ENCODE results near the gene ZNF385C.

Gene ZNF385C

DNA sequence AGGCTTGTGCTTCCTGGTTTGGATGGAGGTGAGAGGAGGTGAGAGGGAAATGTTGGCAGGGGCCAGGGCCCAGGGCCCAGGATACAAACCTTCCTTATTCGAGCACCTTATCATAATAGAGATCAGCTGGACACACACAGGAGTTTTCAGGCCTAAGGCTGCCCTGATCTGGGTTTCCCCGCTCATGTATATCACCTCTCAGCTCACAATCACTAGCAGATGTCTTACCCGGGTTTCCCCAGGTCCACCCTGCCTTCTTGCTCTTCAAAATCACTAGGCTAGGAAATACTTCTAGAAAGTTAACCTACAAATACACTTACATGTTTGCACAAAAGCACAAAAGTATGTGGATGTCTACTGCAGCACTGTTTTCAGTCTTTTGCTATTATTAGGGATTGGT, 28.6 kb upstream of the ZNF385C start:
- DNase-seq: no peak

- no peak for DNase-seq
Observed at GRCh38 chr17:42125565-42125964, 27.3 kb upstream of the ZNF385C start.

DNA sequence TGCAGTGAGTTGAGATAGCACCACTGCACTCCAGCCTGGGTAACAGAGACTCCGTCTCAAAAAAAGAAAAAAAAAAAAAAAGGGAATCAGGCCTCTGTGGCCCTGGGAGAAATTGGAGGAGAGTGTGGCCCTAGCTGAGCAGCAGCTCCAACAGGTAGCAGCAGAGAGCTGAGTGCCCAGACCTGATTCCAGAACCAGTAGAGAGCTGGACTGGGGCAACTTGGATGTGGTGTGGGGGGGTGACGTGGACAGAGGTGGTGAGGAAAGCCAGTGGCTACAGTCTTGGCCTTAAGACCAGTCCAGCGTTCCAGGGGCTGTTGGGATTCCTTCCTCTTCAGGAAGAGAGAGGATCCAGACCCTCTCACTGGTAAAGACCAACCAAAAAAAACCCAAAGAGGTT, 26.0 kb upstream of the ZNF385C start:
- DNase-seq: no peak

DNA sequence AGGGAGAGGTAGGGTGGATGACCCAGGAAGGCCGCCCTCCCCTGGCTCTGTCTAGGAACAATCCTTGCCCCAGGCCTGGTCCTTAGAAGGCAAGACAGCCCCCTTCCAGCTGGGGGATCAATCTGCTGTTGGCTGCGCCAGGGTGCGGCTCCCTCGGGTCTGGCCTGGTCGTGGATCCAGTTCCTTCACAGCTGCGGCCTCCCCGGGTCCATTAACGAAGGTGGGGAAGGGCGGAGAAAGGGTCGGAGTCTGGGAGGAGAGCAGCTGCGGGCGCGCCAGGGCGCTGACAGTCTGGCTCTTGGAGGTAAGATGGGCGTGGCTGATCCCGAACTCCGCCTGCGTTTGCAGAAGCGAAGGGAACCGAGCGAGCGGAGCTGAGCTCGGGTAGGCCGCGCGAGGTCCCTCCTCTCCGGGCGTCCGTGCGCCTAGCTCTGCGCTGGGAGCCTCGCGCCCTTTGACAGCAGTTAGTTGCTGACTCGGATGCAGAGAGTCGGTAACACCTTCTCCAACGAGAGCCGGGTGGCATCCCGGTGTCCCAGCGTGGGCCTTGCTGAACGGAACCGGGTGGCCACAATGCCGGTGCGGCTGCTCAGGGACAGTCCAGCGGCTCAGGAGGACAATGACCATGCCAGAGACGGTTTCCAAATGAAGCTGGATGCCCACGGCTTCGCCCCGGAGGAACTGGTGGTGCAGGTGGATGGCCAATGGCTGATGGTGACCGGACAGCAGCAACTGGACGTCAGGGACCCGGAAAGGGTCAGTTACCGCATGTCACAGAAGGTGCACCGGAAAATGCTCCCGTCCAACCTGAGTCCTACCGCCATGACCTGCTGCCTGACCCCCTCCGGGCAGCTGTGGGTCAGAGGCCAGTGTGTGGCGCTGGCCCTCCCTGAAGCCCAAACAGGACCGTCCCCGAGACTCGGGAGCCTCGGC, 24.4 kb upstream of the ZNF385C start, which contains the start of gene HSPB9:
Gene HSPB9, plus strand, starts transcription at position 434 of the 933 bp plus-strand sequence. Its CDS starts 47 bp downstream, at position 481.
- DNase-seq: peak in 1 of 58 donors; percentile 5

GRCh38 chr17:42120770-42121769, 22.8 kb upstream of the ZNF385C start, which contains the start of gene KAT2A:
KAT2A (minus strand) TSS chr17:42121367; CDS start chr17:42121304, 63 bp downstream.
- peak in 57 of 58 donors; percentile 15 to 90 (median 72) for DNase-seq

DNA sequence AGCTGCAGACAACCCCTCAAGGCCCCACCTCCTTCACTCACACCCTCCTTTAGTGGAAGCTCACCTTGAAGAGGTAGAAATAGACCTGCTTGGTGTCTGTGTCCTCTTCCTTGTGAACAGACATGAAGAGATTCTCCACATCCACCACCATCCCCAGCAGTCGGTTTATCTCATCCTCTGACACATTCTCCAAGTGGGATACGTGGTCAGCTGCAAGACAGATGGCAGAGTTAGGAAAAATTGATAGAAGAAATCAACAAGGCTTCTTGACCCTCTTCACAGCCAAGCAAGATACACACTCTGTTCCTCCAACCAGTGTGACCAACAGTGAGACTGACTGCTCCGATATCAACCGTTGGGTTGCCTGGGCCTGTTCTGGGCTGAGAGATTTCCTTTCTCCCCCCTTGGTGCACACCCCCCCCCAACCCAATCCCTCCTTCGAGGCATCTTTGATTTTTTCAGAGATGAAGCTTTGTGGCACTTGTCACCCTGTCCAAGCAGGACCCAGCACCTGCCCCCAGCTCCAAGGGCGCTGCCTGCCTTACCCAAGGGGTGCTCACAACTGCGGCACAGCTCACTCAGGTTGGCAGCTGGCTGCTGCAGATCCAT, 22.0 kb upstream of the ZNF385C start:
- no peak for DNase-seq

- DNase-seq: no peak
Observed at GRCh38 chr17:42119301-42119700, 21.0 kb upstream of the ZNF385C start.

DNA sequence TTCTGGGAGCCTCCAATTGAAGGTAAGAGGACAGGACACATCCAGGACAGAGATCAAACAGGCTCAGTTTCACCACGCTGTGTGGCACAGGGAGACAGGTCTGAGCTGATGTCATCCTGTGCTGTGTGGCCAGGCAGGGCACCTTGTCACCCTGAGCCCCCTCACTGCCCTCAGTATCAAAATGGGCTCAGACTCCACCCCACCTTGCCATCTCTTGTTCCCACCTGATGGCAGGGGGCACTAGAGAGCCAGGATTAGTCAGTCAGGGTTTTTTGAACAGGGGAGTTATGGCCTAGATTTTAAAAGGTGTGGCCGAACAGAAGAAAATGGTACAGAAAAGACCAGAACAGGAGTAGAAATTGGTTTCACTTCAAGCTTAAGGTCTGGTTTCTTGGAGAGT, 20.3 kb upstream of the ZNF385C start:
- peak in 1 of 58 donors; percentile 20 for DNase-seq

DNA sequence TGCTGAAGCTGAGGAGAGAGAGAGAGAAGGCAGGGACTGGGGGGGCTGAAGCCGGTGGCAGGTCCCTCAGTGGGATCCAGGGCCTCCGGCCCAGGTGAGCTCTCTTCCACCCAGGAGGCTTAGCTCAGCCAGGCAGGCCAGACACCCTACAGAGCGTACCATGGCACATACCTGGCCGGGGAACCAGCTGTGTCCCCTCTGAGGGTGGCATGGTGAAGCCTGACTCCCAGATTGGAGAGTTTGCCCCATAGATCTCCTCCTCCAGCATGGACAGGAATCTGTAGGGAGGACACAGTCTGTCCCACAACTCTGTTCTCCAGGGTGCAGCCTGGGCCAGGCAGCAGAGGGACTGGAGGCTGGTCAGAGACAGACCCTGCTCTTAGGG, 19.8 kb upstream of the ZNF385C start:
- DNase-seq: no peak

GRCh38 chr17:42117397-42118125, 19.3 kb upstream of the ZNF385C start:
- DNase-seq: no peak

DNA sequence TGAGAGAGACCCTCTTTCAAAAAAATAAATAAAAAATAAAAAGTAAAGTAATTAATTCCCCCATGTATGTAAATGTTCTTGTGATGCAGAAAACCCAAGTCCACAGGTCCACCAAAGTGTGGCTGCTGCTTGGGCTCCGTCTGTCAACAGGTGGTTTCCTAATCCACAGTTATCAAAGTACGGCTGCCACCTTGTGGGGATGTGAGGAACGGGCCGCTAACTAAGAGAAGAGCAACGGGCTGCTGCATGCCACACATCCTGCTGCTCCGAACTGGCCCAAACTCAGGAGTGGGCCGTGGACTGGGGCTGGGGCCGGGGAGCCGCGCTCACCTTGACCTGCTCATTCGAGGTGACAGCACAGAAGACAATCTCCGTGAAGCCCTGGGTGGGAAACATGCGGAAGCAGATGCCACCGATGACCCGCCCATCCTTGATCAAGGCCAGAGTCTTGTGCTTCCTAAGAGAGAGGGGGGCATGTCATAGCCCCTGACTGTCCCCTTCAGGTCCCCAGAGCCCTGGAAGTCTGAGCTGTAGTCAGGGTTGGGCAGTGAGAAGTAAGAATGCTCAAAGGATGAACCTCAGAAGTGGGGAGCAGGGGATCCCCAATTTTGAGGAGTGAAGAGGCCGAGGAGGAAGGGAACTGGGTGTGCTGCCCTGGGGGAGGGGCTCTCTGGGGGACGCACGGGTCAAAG, 18.6 kb upstream of the ZNF385C start:
- DNase-seq: peak in 56 of 58 donors; percentile 3 to 85 (median 52)

GRCh38 chr17:42114118-42114517, 15.8 kb upstream of the ZNF385C start:
- no peak for DNase-seq

- DNase-seq: no peak
Observed at GRCh38 chr17:42113293-42114069, 15.2 kb upstream of the ZNF385C start.

DNA sequence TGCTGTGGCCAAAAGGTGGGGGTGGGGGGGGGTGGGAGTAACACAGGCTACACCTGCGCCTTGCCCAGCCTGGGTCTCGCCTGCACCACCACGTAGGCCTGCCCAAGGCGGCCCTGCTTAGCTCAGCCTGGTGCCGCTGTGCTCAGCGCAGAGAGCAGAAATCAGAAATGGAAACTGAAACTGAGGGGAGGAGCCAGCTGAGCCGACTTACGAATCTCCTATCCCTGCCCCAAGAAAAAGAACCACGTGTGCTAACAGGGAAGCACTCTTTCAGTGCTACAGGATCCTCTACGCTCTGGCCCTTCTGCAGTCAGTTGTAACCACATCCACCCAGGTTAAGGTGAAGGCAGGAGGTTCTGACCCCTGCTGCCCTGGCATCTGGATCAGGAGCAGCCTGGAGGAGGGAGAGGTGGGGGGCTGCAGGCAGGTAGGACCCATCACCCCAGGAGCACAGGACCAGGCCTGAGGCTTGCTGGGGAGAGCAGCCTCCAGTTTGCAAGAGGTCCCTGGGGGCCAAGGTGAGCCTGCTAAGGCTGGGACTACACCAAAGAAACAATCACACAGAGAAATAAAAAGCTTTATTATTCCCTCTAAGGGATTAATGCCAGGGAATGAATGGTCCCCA, 14.4 kb upstream of the ZNF385C start, which contains the start of gene DHX58:
Gene DHX58, minus strand, starts transcription at position 163 of the 625 bp plus-strand sequence. CDS start 822 bp downstream, outside the sequence.
- DNase-seq: peak in 52 of 58 donors; percentile 29 to 87 (median 61)

DNA sequence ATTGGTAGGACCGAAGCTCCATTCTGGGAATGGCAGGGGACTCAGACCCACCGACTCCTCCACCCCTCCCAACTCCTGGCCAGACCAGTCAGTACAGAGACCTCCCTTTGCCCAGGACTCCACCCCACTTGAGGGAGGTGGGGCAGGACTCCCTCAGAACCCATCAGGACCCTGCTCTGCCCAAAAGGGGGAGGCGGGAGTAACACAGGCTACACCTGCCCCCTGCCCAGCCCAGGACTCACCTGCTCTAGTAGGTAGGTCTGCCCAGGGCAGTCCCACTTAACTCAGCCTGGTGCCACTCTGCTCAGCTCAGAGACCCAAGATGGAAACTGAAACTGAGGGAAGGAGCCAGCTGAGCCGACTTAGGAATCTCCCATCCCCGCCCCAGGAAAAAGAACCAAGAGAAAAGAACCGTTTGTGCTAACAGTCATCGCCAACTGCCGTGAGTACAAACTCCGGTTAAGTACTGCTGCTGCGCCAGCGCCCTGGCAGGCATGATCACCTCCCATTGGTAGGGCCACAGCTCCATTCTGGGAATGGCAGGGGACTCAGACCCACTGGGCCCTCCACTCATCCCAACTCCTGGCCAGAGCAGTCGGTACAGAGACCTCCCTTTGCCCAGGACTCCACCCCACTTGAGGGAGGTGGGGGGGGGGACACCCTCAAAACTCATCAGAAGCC, 13.7 kb upstream of the ZNF385C start:
- DNase-seq: peak in 29 of 58 donors; percentile 14 to 79 (median 58)

DNA sequence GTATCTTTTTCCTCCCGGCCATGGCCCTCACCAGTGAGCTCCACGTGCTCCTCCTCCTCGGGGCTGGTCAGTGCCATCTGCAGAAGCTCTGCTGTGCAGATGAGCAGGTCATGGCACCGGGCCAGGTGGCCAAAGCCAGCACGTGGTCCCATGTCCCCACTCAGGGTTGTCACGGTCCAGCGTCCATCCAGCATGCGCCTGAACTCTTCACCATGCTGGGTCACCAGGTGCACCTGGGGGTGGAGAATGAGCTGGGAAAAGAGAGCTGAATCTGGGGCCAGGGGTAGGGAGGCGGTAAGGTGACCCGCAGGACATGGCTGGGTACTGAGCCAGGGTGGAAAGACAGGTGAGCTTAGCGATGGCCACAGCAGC, 13.0 kb upstream of the ZNF385C start:
- no peak for DNase-seq
